Liver (tissue), 9 donors: ENCODE results near the gene LRRC51. TPM values are rescaled to one million over a fixed set of nuclear protein-coding genes. Genes with fewer than 3 reads are reported as not detected.

Source experiments
- DNase-seq: peaks from one replicate; pipeline ENCODE4 v3.0.0-alpha.2; 2017; ENCODE audit warnings: low spot score
- H3K27ac ChIP-seq, 2 donors: one replicate each; pipeline ENCODE4 v1.7.0; 2013; ENCODE audit warnings: inconsistent platforms in 2 of 2, low read length in 2 of 2, control low read depth in 1 of 2, low read depth in 1 of 2, mild to moderate bottlenecking in 1 of 2
- H3K27me3 ChIP-seq, 4 donors: one replicate each; pipeline versions ENCODE4 v1.6.1 to v1.7.0; 2013; ENCODE audit warnings: low read length in 3 of 4, inconsistent platforms in 1 of 4, mild to moderate bottlenecking in 1 of 4, moderate library complexity in 1 of 4; ENCODE audit not compliant: control insufficient read depth in 4 of 4, insufficient read depth in 4 of 4
- H3K36me3 ChIP-seq, 4 donors: one replicate each; pipeline versions ENCODE4 v1.6.1 to v1.7.0; 2013; ENCODE audit warnings: low read length in 3 of 4, mild to moderate bottlenecking in 3 of 4, low read depth in 1 of 4, moderate library complexity in 1 of 4; ENCODE audit not compliant: control insufficient read depth in 4 of 4, insufficient read depth in 3 of 4
- H3K4me1 ChIP-seq, 4 donors: one replicate each; pipeline versions ENCODE4 v1.6.1 to v1.7.0; 2013; ENCODE audit warnings: low read length in 3 of 4, mild to moderate bottlenecking in 3 of 4, moderate library complexity in 1 of 4; ENCODE audit not compliant: control insufficient read depth in 4 of 4, insufficient read depth in 4 of 4
- H3K4me3 ChIP-seq, 3 donors: one replicate each; pipeline versions ENCODE4 v1.6.1 to v1.7.0; 2013; ENCODE audit warnings: low read length in 3 of 3, control low read depth in 1 of 3, low read depth in 1 of 3, mild to moderate bottlenecking in 1 of 3
- H3K9ac ChIP-seq, 2 donors: one replicate each; pipeline ENCODE4 v1.7.0; 2013; ENCODE audit warnings: low read length in 2 of 2, mild to moderate bottlenecking in 2 of 2, moderate library complexity in 2 of 2, control low read depth in 1 of 2, low read depth in 1 of 2
- H3K9me3 ChIP-seq, 4 donors: one replicate each; pipeline versions ENCODE4 v1.6.1 to v1.7.0; 2013; ENCODE audit warnings: low read length in 3 of 4; ENCODE audit not compliant: control insufficient read depth in 4 of 4
- ATF3 ChIP-seq: IDR thresholded peaks from 2 replicates; pipeline ENCODE4 v1.6.1; 2016; ENCODE audit warnings: antibody characterized with exemption
- CTCF ChIP-seq: fragments of 150-350 bp; IDR thresholded peaks from 2 replicates; pipeline ENCODE4 v1.5.1; 2017; ENCODE audit warnings: improper control_type of control experiment, low read depth, low read length; ENCODE audit not compliant: missing input control
- EGR1 ChIP-seq, 2 donors: IDR thresholded peaks; 2 replicates each; pipeline ENCODE4 v1.6.1; 2016 to 2018; ENCODE audit warnings: antibody characterized with exemption in 2 of 2, low read depth in 2 of 2
- FOXA1 ChIP-seq: IDR thresholded peaks from 2 replicates; pipeline ENCODE4 v1.6.1; 2016; ENCODE audit warnings: antibody characterized with exemption
- FOXA2 ChIP-seq: IDR thresholded peaks from 2 replicates; pipeline ENCODE4 v1.6.1; 2016; ENCODE audit warnings: antibody characterized with exemption
- GABPA ChIP-seq, 2 donors: IDR thresholded peaks in 1 of 2; conservative IDR thresholded peaks in 1 of 2; 2 replicates each; pipeline ENCODE4 v1.6.1; 2016; ENCODE audit warnings: antibody characterized with exemption in 2 of 2, mild to moderate bottlenecking in 1 of 2, moderate library complexity in 1 of 2
- HNF4A ChIP-seq, 2 donors: conservative IDR thresholded peaks; 2 replicates each; pipeline ENCODE4 v1.6.1; 2016; ENCODE audit warnings: antibody characterized with exemption in 2 of 2, mild to moderate bottlenecking in 2 of 2
- HNF4G ChIP-seq: IDR thresholded peaks from 2 replicates; pipeline ENCODE4 v1.6.1; 2016; ENCODE audit warnings: antibody characterized with exemption
- MAX ChIP-seq: IDR thresholded peaks from 2 replicates; pipeline ENCODE4 v1.6.1; 2016; ENCODE audit warnings: antibody characterized with exemption
- NR2F2 ChIP-seq: IDR thresholded peaks from 2 replicates; pipeline ENCODE4 v1.6.1; 2016; ENCODE audit warnings: antibody characterized with exemption
- RAD21 ChIP-seq, 2 donors: IDR thresholded peaks; 2 replicates each; pipeline ENCODE4 v1.6.1; 2016; ENCODE audit warnings: antibody characterized with exemption in 2 of 2, mild to moderate bottlenecking in 2 of 2
- REST ChIP-seq: IDR thresholded peaks from 2 replicates; pipeline ENCODE4 v1.6.1; 2016; ENCODE audit warnings: antibody characterized with exemption, mild to moderate bottlenecking
- RXRA ChIP-seq, 2 donors: IDR thresholded peaks; 2 replicates each; pipeline ENCODE4 v1.6.1; 2017 to 2018; ENCODE audit warnings: antibody characterized with exemption in 2 of 2, mild to moderate bottlenecking in 1 of 2
- SP1 ChIP-seq: IDR thresholded peaks from 2 replicates; pipeline ENCODE4 v1.6.1; 2018; ENCODE audit warnings: antibody characterized with exemption, mild to moderate bottlenecking
- TAF1 ChIP-seq: conservative IDR thresholded peaks from 2 replicates; pipeline ENCODE4 v1.6.1; 2016; ENCODE audit warnings: antibody characterized with exemption, mild to moderate bottlenecking
- YY1 ChIP-seq: IDR thresholded peaks from 2 replicates; pipeline ENCODE4 v1.6.1; 2016; ENCODE audit warnings: antibody characterized with exemption, mild to moderate bottlenecking
- ZBTB33 ChIP-seq: IDR thresholded peaks from 2 replicates; pipeline ENCODE4 v1.6.1; 2016; ENCODE audit warnings: antibody characterized with exemption
- WGBS: extraction: QIAGEN DNeasy Blood & Tissue Kit; methylation state at CpG from one replicate; pipeline ENCODE4 v1.1.7; 2013; 5-methylcytosine and 5-hydroxymethylcytosine counted together
- polyA plus RNA-seq, 2 donors: library from polyadenylated mRNA; stranded (reverse) in 1 of 2; unstranded in 1 of 2; fragments of 200-250 nt in 1 of 2; fragments of >200 nt in 1 of 2; fragmentation: Nextera tagmentation in 1 of 2; extraction: Ambion mirVana in 1 of 2; gene quantifications; one replicate each; pipeline versions ENCODE4 v1.2.1 to v1.2.3, GENCODE V29; 2013 to 2015
- total RNA-seq, 2 donors: library from RNA; depleted of rRNA; stranded (reverse); fragments of >200 nt; gene quantifications; one replicate each; pipeline ENCODE4 v1.2.3, GENCODE V29; 2014
- donor health status: healthy.
- donor health status: healthy.
- donor health status: healthy.
- donor health status: healthy.
- donor health status: healthy.

Gene LRRC51
- total and polyA plus RNA-seq, 4 donors = 1.9 to 3.7 (median 3.2) TPM

GRCh38 chr11:72135891-72136683 lies 55.4 kb downstream of the LRRC51 start:
- WGBS = 91% methylated on average over 14 of the region's 14 CpGs
- no peaks in the 10 kb centered on the region for H3K36me3 ChIP-seq
- no peak overlapping the region for H3K27ac ChIP-seq
- no peak for DNase-seq
- no peak overlapping the region for H3K9ac ChIP-seq
- H3K4me3 ChIP-seq = no peak overlapping the region
- TF ChIP-seq ATF3 (no peak), EGR1 (IDR thresholded peaks at IDR 0.05; ENCODE audit: low read depth in 2 of 2) (no peak), RAD21 (IDR thresholded peaks at IDR 0.05) (no peak), CTCF (no peak), ZBTB33 (no peak), RXRA (IDR thresholded peaks at IDR 0.05) (no peak), GABPA (IDR thresholded peaks at IDR 0.05 in 1 of 2, conservative IDR thresholded peaks at IDR 0.05 in 1 of 2) (no peak), HNF4A (conservative IDR thresholded peaks at IDR 0.05) (no peak), YY1 (no peak), HNF4G (no peak), NR2F2 (no peak), SP1 (no peak), FOXA1 (no peak), MAX (no peak), FOXA2 (no peak), REST (no peak), TAF1 (no peak)
- no peaks in the 10 kb centered on the region for H3K9me3 ChIP-seq
- H3K27me3 ChIP-seq = no peaks in the 10 kb centered on the region
- no peaks in the 10 kb centered on the region for H3K4me1 ChIP-seq
